Measurements from ENCODE around the gene GOLGA7B. TPM values are rescaled to one million over a fixed set of nuclear protein-coding genes. Genes with fewer than 3 reads are reported as not detected.

GOLGA7B gene
- total and polyA plus RNA-seq, 7 donors = 0.19 to 4.1 (median 0.77) TPM

DNA sequence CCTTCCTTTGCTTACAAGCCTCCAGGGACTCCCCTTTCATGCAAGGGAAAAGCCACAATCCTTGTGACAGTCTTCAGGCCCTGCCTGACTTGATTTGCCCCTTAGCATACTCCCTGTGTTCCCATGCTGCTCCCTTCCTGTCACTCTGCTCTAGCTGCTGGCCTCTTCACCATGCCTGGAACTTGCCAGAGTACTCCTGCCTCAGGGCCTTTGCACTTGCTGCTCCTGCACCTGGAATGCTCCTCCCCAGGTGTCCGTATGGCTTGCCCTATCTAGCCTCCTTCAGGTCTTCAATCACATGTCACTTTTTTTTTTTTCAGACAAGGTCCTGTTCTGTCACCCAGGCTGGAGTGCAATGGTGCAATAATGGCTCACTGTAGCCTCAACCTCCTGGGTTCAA lies 22.8 kb upstream of the GOLGA7B start:
- ATAC-seq = no peak
- Histone ChIP-seq H3K36me3 (ENCODE audit: insufficient read depth in 1 of 2, low read depth in 1 of 2) (no peaks in the 10 kb centered on the region), H3K9me3 (no peaks in the 10 kb centered on the region), H3K27me3 (ENCODE audit: insufficient read depth in 3 of 3, low read length in 2 of 3) (no peaks in the 10 kb centered on the region), H3K27ac (no peak overlapping the region), H3K4me3 (no peak overlapping the region), H3K4me1 (peaks cover 33% of the 10 kb centered on the region)
- intact Hi-C loops (cut with DNase I) = no loop called here
- WGBS, 3 donors = 87 to 94% (median 92%) methylated on average over 1 of the region's 1 CpG
- no peak for DNase-seq
- TF ChIP-seq, protein P1, sequence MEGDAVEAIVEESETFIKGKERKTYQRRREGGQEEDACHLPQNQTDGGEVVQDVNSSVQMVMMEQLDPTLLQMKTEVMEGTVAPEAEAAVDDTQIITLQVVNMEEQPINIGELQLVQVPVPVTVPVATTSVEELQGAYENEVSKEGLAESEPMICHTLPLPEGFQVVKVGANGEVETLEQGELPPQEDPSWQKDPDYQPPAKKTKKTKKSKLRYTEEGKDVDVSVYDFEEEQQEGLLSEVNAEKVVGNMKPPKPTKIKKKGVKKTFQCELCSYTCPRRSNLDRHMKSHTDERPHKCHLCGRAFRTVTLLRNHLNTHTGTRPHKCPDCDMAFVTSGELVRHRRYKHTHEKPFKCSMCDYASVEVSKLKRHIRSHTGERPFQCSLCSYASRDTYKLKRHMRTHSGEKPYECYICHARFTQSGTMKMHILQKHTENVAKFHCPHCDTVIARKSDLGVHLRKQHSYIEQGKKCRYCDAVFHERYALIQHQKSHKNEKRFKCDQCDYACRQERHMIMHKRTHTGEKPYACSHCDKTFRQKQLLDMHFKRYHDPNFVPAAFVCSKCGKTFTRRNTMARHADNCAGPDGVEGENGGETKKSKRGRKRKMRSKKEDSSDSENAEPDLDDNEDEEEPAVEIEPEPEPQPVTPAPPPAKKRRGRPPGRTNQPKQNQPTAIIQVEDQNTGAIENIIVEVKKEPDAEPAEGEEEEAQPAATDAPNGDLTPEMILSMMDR (IDR thresholded peaks at IDR 0.05) = no peak

DNA sequence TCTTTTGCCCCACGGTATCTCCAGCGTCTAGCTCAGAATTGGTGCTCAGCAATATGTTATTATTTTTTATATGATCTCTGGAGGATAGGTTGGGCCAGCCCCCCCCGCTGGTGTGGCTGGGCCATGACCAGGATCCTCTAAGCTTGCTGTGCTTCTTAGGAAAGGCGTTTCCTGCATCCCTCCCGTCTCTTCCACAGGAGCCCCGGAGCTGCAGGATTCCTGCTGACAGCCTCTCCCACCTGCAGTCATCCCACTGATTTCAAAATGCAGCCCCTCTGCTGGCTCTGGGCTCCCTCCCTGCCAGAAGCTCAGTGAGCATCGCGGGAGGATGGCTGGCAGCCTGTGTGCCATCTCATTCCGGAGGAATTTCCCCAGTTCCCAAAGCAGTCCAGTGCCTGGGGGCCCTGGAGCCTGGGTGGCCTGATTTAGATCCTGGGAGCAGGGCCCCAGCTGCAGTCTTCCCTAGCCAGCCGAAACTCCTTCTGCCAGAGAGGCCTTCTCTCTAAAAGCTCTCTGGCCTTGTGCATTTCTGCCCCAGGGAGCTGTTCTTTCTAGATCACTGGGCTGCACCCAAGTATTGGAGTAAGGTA lies 21.8 kb upstream of the GOLGA7B start:
- no peak for DNase-seq
- Histone ChIP-seq H3K4me1 (peaks cover 31% of the 10 kb centered on the region), H3K27ac (peak overlapping the region; percentile 38), H3K36me3 (ENCODE audit: insufficient read depth in 1 of 2, low read depth in 1 of 2) (no peaks in the 10 kb centered on the region), H3K27me3 (ENCODE audit: insufficient read depth in 3 of 3, low read length in 2 of 3) (no peaks in the 10 kb centered on the region), H3K4me3 (no peak overlapping the region), H3K9me3 (no peaks in the 10 kb centered on the region)
- ATAC-seq = no peak
- intact Hi-C loops (cut with DNase I) = no loop called here
- WGBS, 3 donors = 33 to 39% (median 33%) methylated on average over 10 of the region's 10 CpGs
- TF ChIP-seq, protein P1 (IDR thresholded peaks at IDR 0.05) = no peak

DNA sequence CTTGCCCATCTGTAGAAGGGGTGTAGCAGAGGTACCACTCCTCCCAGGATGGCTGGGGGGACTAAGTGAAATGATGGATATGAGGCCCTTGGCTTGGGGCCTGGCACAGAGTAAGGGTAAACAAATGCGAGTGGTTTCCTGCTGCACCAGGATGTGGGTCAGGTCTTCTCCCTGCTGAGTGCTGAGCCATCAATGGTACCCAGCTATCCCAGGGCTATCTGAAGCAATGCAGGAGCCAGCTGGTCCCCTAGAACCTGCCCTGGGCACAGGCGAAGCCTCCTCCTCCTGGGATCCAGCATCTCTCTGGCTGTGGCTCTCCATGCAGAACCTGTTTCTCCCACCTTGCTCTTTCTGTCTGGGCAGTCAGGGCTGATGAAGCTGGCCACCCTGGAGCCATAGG lies 20.9 kb upstream of the GOLGA7B start:
- Histone ChIP-seq H3K4me1 (peaks cover 23% of the 10 kb centered on the region), H3K4me3 (no peak overlapping the region), H3K9me3 (no peaks in the 10 kb centered on the region), H3K27ac (no peak overlapping the region), H3K36me3 (ENCODE audit: insufficient read depth in 1 of 2, low read depth in 1 of 2) (no peaks in the 10 kb centered on the region), H3K27me3 (ENCODE audit: insufficient read depth in 3 of 3, low read length in 2 of 3) (no peaks in the 10 kb centered on the region)
- 75 to 92% (median 85%) methylated on average over 2 of the region's 2 CpGs for WGBS, 3 donors
- intact Hi-C loops (cut with DNase I) = no loop called here
- no peak for DNase-seq
- ATAC-seq = no peak
- TF ChIP-seq, protein P1 (IDR thresholded peaks at IDR 0.05) = no peak

DNA sequence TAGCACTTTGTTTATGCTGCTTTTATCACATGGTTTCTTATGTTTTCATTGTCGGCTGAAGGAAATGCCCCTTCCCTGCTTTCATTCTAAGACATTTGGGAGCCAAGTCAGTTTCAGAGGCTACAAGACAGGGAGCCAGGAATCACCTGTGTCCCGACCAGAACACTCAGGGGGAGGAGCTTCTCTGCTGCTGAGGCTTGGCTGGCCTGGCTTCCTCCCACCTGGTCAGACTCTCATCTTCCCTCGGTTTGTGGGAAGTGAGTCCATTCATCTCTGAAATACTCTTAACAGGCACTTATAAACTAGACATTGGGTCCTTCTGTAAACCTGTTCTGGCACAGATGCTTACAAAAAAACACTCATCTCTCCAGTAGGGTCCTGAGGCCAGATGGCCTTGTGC lies 19.6 kb upstream of the GOLGA7B start:
- Histone ChIP-seq H3K27ac (no peak overlapping the region), H3K9me3 (no peaks in the 10 kb centered on the region), H3K4me1 (peaks cover 13% of the 10 kb centered on the region), H3K4me3 (no peak overlapping the region), H3K36me3 (ENCODE audit: insufficient read depth in 1 of 2, low read depth in 1 of 2) (no peaks in the 10 kb centered on the region), H3K27me3 (ENCODE audit: insufficient read depth in 3 of 3, low read length in 2 of 3) (no peaks in the 10 kb centered on the region)
- TF ChIP-seq, protein P1 (IDR thresholded peaks at IDR 0.05) = no peak
- WGBS, 3 donors = 25 to 34% (median 26%) methylated on average over 3 of the region's 3 CpGs
- DNase-seq = no peak
- intact Hi-C loops (cut with DNase I) = no loop called here
- no peak for ATAC-seq

DNA sequence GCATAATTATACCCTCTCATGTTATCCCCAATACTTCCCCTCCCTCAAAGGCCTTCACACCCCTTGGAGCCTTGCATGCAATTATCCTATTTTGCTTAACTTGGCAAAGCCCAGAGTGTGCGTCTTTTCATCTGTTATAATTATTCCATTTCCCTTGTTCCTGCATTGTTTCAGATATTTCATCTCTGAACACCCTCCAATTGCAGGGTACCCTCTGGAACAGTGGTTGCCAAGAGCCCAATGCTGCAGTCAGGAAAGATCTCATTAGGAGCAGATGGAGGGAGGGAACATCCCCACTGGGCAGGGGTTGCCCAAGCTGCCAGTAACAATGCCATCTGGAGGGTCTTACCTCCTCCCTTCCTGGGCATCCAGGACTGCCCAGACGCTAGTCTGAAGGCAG lies 18.4 kb upstream of the GOLGA7B start:
- intact Hi-C loops (cut with DNase I) = no loop called here
- 77 to 90% (median 81%) methylated on average over 2 of the region's 2 CpGs for WGBS, 3 donors

More for the DNA sequence above, 18.4 kb upstream of the GOLGA7B start:
- H3K27me3 ChIP-seq (ENCODE audit: insufficient read depth in 3 of 3, low read length in 2 of 3) = no peaks in the 10 kb centered on the region
- no peak for DNase-seq
- no peak for ATAC-seq
- TF ChIP-seq, protein P1 (IDR thresholded peaks at IDR 0.05) = no peak
- no peaks in the 10 kb centered on the region for H3K36me3 ChIP-seq (ENCODE audit: insufficient read depth in 1 of 2, low read depth in 1 of 2)
- peaks cover 1% of the 10 kb centered on the region for H3K4me1 ChIP-seq
- no peaks in the 10 kb centered on the region for H3K9me3 ChIP-seq
- H3K4me3 ChIP-seq = no peak overlapping the region
- no peak overlapping the region for H3K27ac ChIP-seq

Measured in psoas muscle (tissue), 8 donors.